Activated CD8-positive, alpha-beta T cell treated with anti-CD3 and anti-CD28 coated beads, Interleukin-2, amount 10 ng/mL, durations not matched to agents 7 days and 5 days (primary cell): ENCODE data around the gene TXNRD3. TPM values are rescaled to one million over a fixed set of nuclear protein-coding genes. Genes with fewer than 3 reads are reported as not detected.
A peak's percentile ranks its signal among the peaks of the same experiment; 100 is the strongest.

ENCODE experiments used
- ATAC-seq: fragments of 150-1000 bp; cut with Tn5 transposase; one replicate; pipeline ENCODE4 v1.10.0; 2021; ENCODE audit warnings: moderate library complexity
- CTCF ChIA-PET: fragments of 350-600 bp; sonication (Branson Sonifier 250); formaldehyde crosslinking; loops from one replicate; lab custom pipeline; 2021; ENCODE audit warnings: antibody characterized with exemption; lab: Charles Lee
- POLR2A ChIA-PET: fragments of 350-600 bp; sonication (Branson Sonifier 250); formaldehyde crosslinking; loops from one replicate; lab custom pipeline; 2021; ENCODE audit warnings: antibody characterized with exemption; lab: Charles Lee
- DNase-seq: peaks from one replicate; pipeline ENCODE4 v3.0.0-alpha.2; 2020
- H3K27ac Mint-ChIP-seq: one replicate; pipeline ENCODE4 v1.8.0; 2021; ENCODE audit warnings: mild to moderate bottlenecking, mixed read lengths
- H3K27me3 Mint-ChIP-seq: one replicate; pipeline ENCODE4 v1.8.0; 2021; ENCODE audit warnings: low read depth, mixed read lengths
- H3K36me3 Mint-ChIP-seq: one replicate; pipeline ENCODE4 v1.8.0; 2021; ENCODE audit warnings: low read depth, mixed read lengths
- H3K4me1 Mint-ChIP-seq: one replicate; pipeline ENCODE4 v1.8.0; 2021; ENCODE audit warnings: low read depth, mixed read lengths
- H3K4me3 Mint-ChIP-seq: one replicate; pipeline ENCODE4 v1.8.0; 2021; ENCODE audit warnings: mild to moderate bottlenecking, mixed read lengths
- H3K9me3 Mint-ChIP-seq: one replicate; pipeline ENCODE4 v1.8.0; 2022; ENCODE audit warnings: mixed read lengths; ENCODE audit not compliant: insufficient read depth
- total RNA-seq, 2 experiments: library from RNA; stranded (reverse); gene quantifications; one replicate each; pipeline ENCODE4 v1.2.3, GENCODE V29; 2021

TXNRD3 gene
- total RNA-seq, 2 experiments from 2014 or later: 1.0 to 1.3 TPM

- no peak for ATAC-seq
- no peaks in the 10 kb centered on the region for H3K9me3 Mint-ChIP-seq
Observed at GRCh38 chr3:126682009-126682408, 27.1 kb upstream of the TXNRD3 start.

GRCh38 chr3:126680667-126681055, 25.7 kb upstream of the TXNRD3 start:
- ChIA-PET POLR2A (no interaction called here), CTCF (interaction anchor here (1.0 to 1.8 kb wide), 5 partner anchors 9 to 867 kb away, joined by 3 to 9 read pairs (median 5); no protein-coding TSS in a partner anchor)
- H3K27me3 Mint-ChIP-seq: peaks cover 20% of the 10 kb centered on the region
- H3K4me1 Mint-ChIP-seq: peaks cover 6% of the 10 kb centered on the region
- ATAC-seq (no peak), DNase-seq (peak; percentile 8)
- no peaks in the 10 kb centered on the region for H3K9me3 Mint-ChIP-seq
- H3K36me3 Mint-ChIP-seq: no peaks in the 10 kb centered on the region
- H3K4me3 Mint-ChIP-seq: no peak overlapping the region
- no peak overlapping the region for H3K27ac Mint-ChIP-seq

More at GRCh38 chr3:126682009-126682408, 27.1 kb upstream of the TXNRD3 start:
- ChIA-PET CTCF (no interaction called here), POLR2A (no interaction called here)
- Mint-ChIP-seq H3K4me1 (peaks cover 6% of the 10 kb centered on the region), H3K27me3 (peaks cover 13% of the 10 kb centered on the region), H3K4me3 (no peak overlapping the region), H3K36me3 (no peaks in the 10 kb centered on the region), H3K27ac (no peak overlapping the region)
- DNase-seq: peak; percentile 8

- no peaks in the 10 kb centered on the region for H3K36me3 Mint-ChIP-seq
- peaks cover 6% of the 10 kb centered on the region for H3K4me1 Mint-ChIP-seq
- ChIA-PET CTCF (interaction anchor here (0.7 to 1.8 kb wide), 12 partner anchors 9 to 868 kb away, joined by 3 to 9 read pairs (median 4); no protein-coding TSS in a partner anchor), POLR2A (no interaction called here)
- DNase-seq (no peak), ATAC-seq (no peak)
- H3K27me3 Mint-ChIP-seq: peaks cover 20% of the 10 kb centered on the region
- H3K27ac Mint-ChIP-seq: no peak overlapping the region
- H3K4me3 Mint-ChIP-seq: no peak overlapping the region
- peaks cover under 1% of the 10 kb centered on the region for H3K9me3 Mint-ChIP-seq
Observed at GRCh38 chr3:126679831-126680666, 25.1 kb upstream of the TXNRD3 start.

- ATAC-seq: peak; percentile 79
- POLR2A ChIA-PET: no interaction called here
- Mint-ChIP-seq H3K4me1 (peaks cover 6% of the 10 kb centered on the region), H3K27me3 (peaks cover 20% of the 10 kb centered on the region), H3K4me3 (no peak overlapping the region), H3K36me3 (peaks cover 3% of the 10 kb centered on the region), H3K9me3 (peaks cover 5% of the 10 kb centered on the region), H3K27ac (no peak overlapping the region)
- DNase-seq: peak; percentile 79
- CTCF ChIA-PET: interaction anchor here (0.7 to 1.8 kb wide), 14 partner anchors 8 to 869 kb away, joined by 3 to 9 read pairs (median 4); no protein-coding TSS in a partner anchor
Observed at GRCh38 chr3:126679318-126679751, 24.4 kb upstream of the TXNRD3 start.

- Mint-ChIP-seq H3K4me3 (no peak overlapping the region), H3K36me3 (peaks cover 3% of the 10 kb centered on the region), H3K27ac (no peak overlapping the region), H3K4me1 (peaks cover 6% of the 10 kb centered on the region), H3K9me3 (peaks cover 10% of the 10 kb centered on the region), H3K27me3 (peaks cover 20% of the 10 kb centered on the region)
- CTCF ChIA-PET: interaction anchor here (0.8 to 1.7 kb wide), 8 partner anchors 8 to 795 kb away, joined by 3 to 9 read pairs (median 4); no protein-coding TSS in a partner anchor
- POLR2A ChIA-PET: no interaction called here
- DNase-seq: no peak
- ATAC-seq: no peak
Observed at GRCh38 chr3:126678693-126679317, 23.9 kb upstream of the TXNRD3 start.

GRCh38 chr3:126677862-126678503, 23.1 kb upstream of the TXNRD3 start:
- no peak for ATAC-seq
- Mint-ChIP-seq H3K9me3 (peaks cover 16% of the 10 kb centered on the region), H3K4me3 (no peak overlapping the region), H3K27me3 (peaks cover 18% of the 10 kb centered on the region), H3K4me1 (peaks cover 6% of the 10 kb centered on the region), H3K27ac (no peak overlapping the region), H3K36me3 (peaks cover 3% of the 10 kb centered on the region)
- DNase-seq: no peak
- CTCF ChIA-PET: interaction anchor here (1.0 to 1.9 kb wide), 3 partner anchors 9 to 870 kb away, joined by 4 to 5 read pairs (median 4); no protein-coding TSS in a partner anchor
- POLR2A ChIA-PET: no interaction called here

- Mint-ChIP-seq H3K27ac (no peak overlapping the region), H3K27me3 (peaks cover 16% of the 10 kb centered on the region), H3K36me3 (peaks cover 3% of the 10 kb centered on the region), H3K4me1 (peaks cover 6% of the 10 kb centered on the region), H3K4me3 (no peak overlapping the region), H3K9me3 (peaks cover 16% of the 10 kb centered on the region)
- DNase-seq (no peak), ATAC-seq (no peak)
- CTCF ChIA-PET: interaction anchor here (1.1 to 1.9 kb wide), 2 partner anchors 305 to 871 kb away, joined by 3 to 4 read pairs; partner anchors contain the start of gene PLXNA1
- POLR2A ChIA-PET: no interaction called here
Observed at GRCh38 chr3:126676919-126677705, 22.2 kb upstream of the TXNRD3 start.

GRCh38 chr3:126672741-126673140, 17.8 kb upstream of the TXNRD3 start:
- Mint-ChIP-seq H3K36me3 (peaks cover 8% of the 10 kb centered on the region), H3K4me1 (peaks cover 6% of the 10 kb centered on the region), H3K4me3 (no peak overlapping the region), H3K27ac (no peak overlapping the region), H3K9me3 (peaks cover 30% of the 10 kb centered on the region), H3K27me3 (peaks cover 13% of the 10 kb centered on the region)
- ChIA-PET POLR2A (no interaction called here), CTCF (no interaction called here)
- ATAC-seq: no peak
- no peak for DNase-seq

- Mint-ChIP-seq H3K27me3 (peaks cover 9% of the 10 kb centered on the region), H3K4me1 (peaks cover 6% of the 10 kb centered on the region), H3K36me3 (peaks cover 8% of the 10 kb centered on the region)
Observed at GRCh38 chr3:126672340-126672739, 17.4 kb upstream of the TXNRD3 start.

GRCh38 chr3:126671521-126671920, 16.6 kb upstream of the TXNRD3 start:
- Mint-ChIP-seq H3K4me3 (no peak overlapping the region), H3K36me3 (peaks cover 8% of the 10 kb centered on the region), H3K4me1 (peaks cover 6% of the 10 kb centered on the region), H3K27ac (no peak overlapping the region), H3K9me3 (peaks cover 30% of the 10 kb centered on the region), H3K27me3 (peaks cover 4% of the 10 kb centered on the region)
- POLR2A ChIA-PET: no interaction called here
- CTCF ChIA-PET: interaction anchor here (0.8 kb wide), 1 partner anchor 8 kb away, joined by 4 read pairs; no protein-coding TSS in a partner anchor
- ATAC-seq (no peak), DNase-seq (peak; percentile 33)

More at GRCh38 chr3:126672340-126672739, 17.4 kb upstream of the TXNRD3 start:
- POLR2A ChIA-PET: no interaction called here
- ATAC-seq (no peak), DNase-seq (no peak)
- CTCF ChIA-PET: no interaction called here
- no peak overlapping the region for H3K4me3 Mint-ChIP-seq
- peaks cover 30% of the 10 kb centered on the region for H3K9me3 Mint-ChIP-seq
- H3K27ac Mint-ChIP-seq: no peak overlapping the region
